Measurements from ENCODE around the gene SLC19A3.
"Not testable (repeated sequence)": the region's sequence is repeated elsewhere in the genome, so short reads cannot be mapped to it uniquely, and the experiment has no call there.

Gene SLC19A3

GRCh38 chr2:227671170-227671905, 46.5 kb downstream of the SLC19A3 start:
- H3K9ac ChIP-seq (ENCODE audit: low read depth in 1 of 2, low read length in 2 of 2), result no peak overlapping the region

DNA sequence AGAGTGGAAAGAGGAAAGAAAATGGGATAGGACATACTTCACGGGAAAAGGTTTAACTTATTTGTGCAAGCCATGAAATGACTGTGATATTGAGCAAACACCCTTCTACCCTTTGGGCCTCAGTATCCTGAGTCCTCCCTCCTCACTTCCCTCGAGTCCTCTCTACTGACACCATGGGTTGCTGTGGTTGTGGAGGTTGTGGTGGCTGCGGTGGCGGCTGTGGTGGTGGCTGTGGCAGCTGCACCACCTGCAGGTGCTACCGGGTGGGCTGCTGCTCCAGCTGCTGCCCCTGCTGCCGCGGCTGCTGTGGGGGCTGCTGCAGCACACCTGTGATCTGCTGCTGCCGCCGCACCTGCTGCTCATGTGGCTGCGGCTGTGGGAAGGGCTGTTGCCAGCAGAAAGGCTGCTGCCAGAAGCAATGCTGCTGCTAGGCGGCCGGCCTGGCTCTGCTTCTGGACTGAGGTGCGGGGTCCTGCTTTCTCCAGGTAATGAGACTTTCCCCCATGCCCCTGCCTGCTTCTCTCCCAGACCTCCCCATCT, 51.1 kb downstream of the SLC19A3 start, which contains the start of gene SCYGR5:
SCYGR5 (plus strand) TSS at position 174 of the 540 bp plus-strand sequence; CDS start at position 174, 0 bp downstream.
- H3K36me3 ChIP-seq (ENCODE audit: control insufficient read depth in 2 of 2, insufficient read depth in 2 of 2, low read length in 2 of 2); H3K27me3 ChIP-seq (ENCODE audit: control insufficient read depth in 2 of 2, insufficient read depth in 2 of 2, low read length in 2 of 2); H3K9ac ChIP-seq (ENCODE audit: low read depth in 1 of 2, low read length in 2 of 2); H3K9me3 ChIP-seq (ENCODE audit: control insufficient read depth in 2 of 2, low read length in 2 of 2); H3K4me1 ChIP-seq (ENCODE audit: control insufficient read depth in 2 of 2, insufficient read depth in 2 of 2, low read length in 2 of 2); H3K4me3 ChIP-seq (ENCODE audit: low read length in 2 of 2); H3K27ac ChIP-seq (ENCODE audit: low read depth in 2 of 2, low read length in 2 of 2): not testable (repeated sequence)

More at GRCh38 chr2:227671170-227671905, 46.5 kb downstream of the SLC19A3 start:
- H3K27me3 ChIP-seq (ENCODE audit: control insufficient read depth in 2 of 2, insufficient read depth in 2 of 2, low read length in 2 of 2), result no peaks in the 10 kb centered on the region
- H3K4me3 ChIP-seq (ENCODE audit: low read length in 2 of 2), result no peak overlapping the region
- H3K4me1 ChIP-seq (ENCODE audit: control insufficient read depth in 2 of 2, insufficient read depth in 2 of 2, low read length in 2 of 2), result no peaks in the 10 kb centered on the region
- no peak overlapping the region for H3K27ac ChIP-seq (ENCODE audit: low read depth in 2 of 2, low read length in 2 of 2)
- no peaks in the 10 kb centered on the region for H3K36me3 ChIP-seq (ENCODE audit: control insufficient read depth in 2 of 2, insufficient read depth in 2 of 2, low read length in 2 of 2)
- no peaks in the 10 kb centered on the region for H3K9me3 ChIP-seq (ENCODE audit: control insufficient read depth in 2 of 2, low read length in 2 of 2)

DNA sequence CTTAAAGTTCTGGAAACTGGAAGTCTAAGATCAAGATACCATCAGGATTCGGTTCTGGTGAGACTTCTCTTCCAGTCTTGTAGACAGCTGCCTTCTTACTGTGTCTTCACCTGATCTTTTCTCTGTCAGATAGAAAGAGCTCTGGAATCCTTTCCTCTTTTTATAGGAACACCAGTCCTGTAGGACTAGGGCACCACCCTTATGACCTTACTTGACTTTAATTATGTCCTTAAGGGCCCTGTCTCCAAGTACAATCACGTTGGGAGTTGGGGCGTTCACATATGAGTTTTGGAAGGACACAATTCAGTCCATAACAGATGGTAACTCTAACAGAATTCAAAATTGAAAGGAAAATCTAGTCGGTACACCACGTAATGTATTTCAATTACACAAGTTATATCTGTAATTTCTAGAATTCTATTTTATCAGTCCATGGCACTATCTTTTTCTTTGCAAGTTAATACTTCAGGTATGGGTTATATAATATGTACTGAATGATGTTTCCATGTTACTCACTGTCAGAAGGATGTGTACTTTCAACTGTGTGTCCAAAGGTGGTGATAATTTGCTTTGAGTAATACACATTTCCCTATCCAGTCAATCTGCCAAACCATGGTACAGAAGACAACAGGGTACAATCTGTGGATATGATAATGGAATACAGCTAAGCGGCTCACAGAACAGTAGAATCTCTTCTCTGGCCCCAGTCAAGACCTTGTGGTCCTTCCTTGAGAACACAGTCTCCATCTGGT, 52.5 kb downstream of the SLC19A3 start:
- Histone ChIP-seq H3K27ac (ENCODE audit: low read depth in 2 of 2, low read length in 2 of 2) (no peak overlapping the region), H3K4me3 (ENCODE audit: low read length in 2 of 2) (no peak overlapping the region), H3K9ac (ENCODE audit: low read depth in 1 of 2, low read length in 2 of 2) (no peak overlapping the region)

GRCh38 chr2:227661827-227662226, 56.0 kb downstream of the SLC19A3 start:
- Histone ChIP-seq H3K27me3 (ENCODE audit: control insufficient read depth in 2 of 2, insufficient read depth in 2 of 2, low read length in 2 of 2) (no peaks in the 10 kb centered on the region), H3K36me3 (ENCODE audit: control insufficient read depth in 2 of 2, insufficient read depth in 2 of 2, low read length in 2 of 2) (no peaks in the 10 kb centered on the region), H3K4me3 (ENCODE audit: low read length in 2 of 2) (no peak overlapping the region), H3K9me3 (ENCODE audit: control insufficient read depth in 2 of 2, low read length in 2 of 2) (no peaks in the 10 kb centered on the region), H3K27ac (ENCODE audit: low read depth in 2 of 2, low read length in 2 of 2) (no peak overlapping the region), H3K9ac (ENCODE audit: low read depth in 1 of 2, low read length in 2 of 2) (no peak overlapping the region), H3K4me1 (ENCODE audit: control insufficient read depth in 2 of 2, insufficient read depth in 2 of 2, low read length in 2 of 2) (peaks cover 0 to 2% of the 10 kb centered on the region in 2 donors)

More for the DNA sequence above, 52.5 kb downstream of the SLC19A3 start:
- Histone ChIP-seq H3K27me3 (ENCODE audit: control insufficient read depth in 2 of 2, insufficient read depth in 2 of 2, low read length in 2 of 2) (no peaks in the 10 kb centered on the region), H3K9me3 (ENCODE audit: control insufficient read depth in 2 of 2, low read length in 2 of 2) (no peaks in the 10 kb centered on the region), H3K36me3 (ENCODE audit: control insufficient read depth in 2 of 2, insufficient read depth in 2 of 2, low read length in 2 of 2) (no peaks in the 10 kb centered on the region), H3K4me1 (ENCODE audit: control insufficient read depth in 2 of 2, insufficient read depth in 2 of 2, low read length in 2 of 2) (peaks cover 0 to 2% of the 10 kb centered on the region in 2 donors)

- Histone ChIP-seq H3K36me3 (ENCODE audit: control insufficient read depth in 2 of 2, insufficient read depth in 2 of 2, low read length in 2 of 2) (no peaks in the 10 kb centered on the region), H3K4me3 (ENCODE audit: low read length in 2 of 2) (no peak overlapping the region), H3K4me1 (ENCODE audit: control insufficient read depth in 2 of 2, insufficient read depth in 2 of 2, low read length in 2 of 2) (peaks cover 0 to 2% of the 10 kb centered on the region in 2 donors), H3K9me3 (ENCODE audit: control insufficient read depth in 2 of 2, low read length in 2 of 2) (no peaks in the 10 kb centered on the region), H3K9ac (ENCODE audit: low read depth in 1 of 2, low read length in 2 of 2) (no peak overlapping the region), H3K27ac (ENCODE audit: low read depth in 2 of 2, low read length in 2 of 2) (no peak overlapping the region), H3K27me3 (ENCODE audit: control insufficient read depth in 2 of 2, insufficient read depth in 2 of 2, low read length in 2 of 2) (no peaks in the 10 kb centered on the region)
These were observed 56.7 kb downstream of the SLC19A3 start for GRCh38 chr2:227661025-227661649.

GRCh38 chr2:227657199-227657845, 60.5 kb downstream of the SLC19A3 start:
- no peaks in the 10 kb centered on the region for H3K36me3 ChIP-seq (ENCODE audit: control insufficient read depth in 2 of 2, insufficient read depth in 2 of 2, low read length in 2 of 2)
- no peaks in the 10 kb centered on the region for H3K4me1 ChIP-seq (ENCODE audit: control insufficient read depth in 2 of 2, insufficient read depth in 2 of 2, low read length in 2 of 2)
- no peaks in the 10 kb centered on the region for H3K9me3 ChIP-seq (ENCODE audit: control insufficient read depth in 2 of 2, low read length in 2 of 2)
- no peak overlapping the region for H3K4me3 ChIP-seq (ENCODE audit: low read length in 2 of 2)
- no peak overlapping the region for H3K9ac ChIP-seq (ENCODE audit: low read depth in 1 of 2, low read length in 2 of 2)
- H3K27ac ChIP-seq (ENCODE audit: low read depth in 2 of 2, low read length in 2 of 2), result no peak overlapping the region
- no peaks in the 10 kb centered on the region for H3K27me3 ChIP-seq (ENCODE audit: control insufficient read depth in 2 of 2, insufficient read depth in 2 of 2, low read length in 2 of 2)

DNA sequence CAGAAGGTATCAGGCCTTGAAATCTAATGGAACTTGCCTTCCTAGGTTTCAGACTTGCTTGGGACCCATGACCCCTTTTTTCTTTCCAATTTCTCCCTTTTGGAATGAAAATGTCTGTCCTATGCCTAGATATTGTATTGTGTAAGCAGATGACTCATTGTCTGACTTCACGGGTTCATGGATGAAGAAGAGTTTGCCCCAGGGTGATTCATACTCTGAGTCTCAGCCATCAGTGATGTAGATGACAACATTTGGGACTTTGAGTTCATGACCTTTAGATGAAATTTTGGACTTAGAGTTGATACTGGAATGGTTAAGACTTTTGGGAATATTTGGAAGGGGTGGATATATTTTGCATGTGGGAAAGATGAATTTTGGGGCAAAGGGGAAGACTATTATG, 62.4 kb downstream of the SLC19A3 start:
- Histone ChIP-seq H3K9me3 (ENCODE audit: control insufficient read depth in 2 of 2, low read length in 2 of 2) (no peaks in the 10 kb centered on the region), H3K27ac (ENCODE audit: low read depth in 2 of 2, low read length in 2 of 2) (no peak overlapping the region), H3K4me1 (ENCODE audit: control insufficient read depth in 2 of 2, insufficient read depth in 2 of 2, low read length in 2 of 2) (no peaks in the 10 kb centered on the region), H3K27me3 (ENCODE audit: control insufficient read depth in 2 of 2, insufficient read depth in 2 of 2, low read length in 2 of 2) (no peaks in the 10 kb centered on the region), H3K9ac (ENCODE audit: low read depth in 1 of 2, low read length in 2 of 2) (no peak overlapping the region), H3K36me3 (ENCODE audit: control insufficient read depth in 2 of 2, insufficient read depth in 2 of 2, low read length in 2 of 2) (no peaks in the 10 kb centered on the region), H3K4me3 (ENCODE audit: low read length in 2 of 2) (no peak overlapping the region)

GRCh38 chr2:227654426-227654825, 63.4 kb downstream of the SLC19A3 start:
- Histone ChIP-seq H3K36me3 (ENCODE audit: control insufficient read depth in 2 of 2, insufficient read depth in 2 of 2, low read length in 2 of 2) (no peaks in the 10 kb centered on the region), H3K27me3 (ENCODE audit: control insufficient read depth in 2 of 2, insufficient read depth in 2 of 2, low read length in 2 of 2) (no peaks in the 10 kb centered on the region), H3K27ac (ENCODE audit: low read depth in 2 of 2, low read length in 2 of 2) (no peak overlapping the region), H3K9me3 (ENCODE audit: control insufficient read depth in 2 of 2, low read length in 2 of 2) (no peaks in the 10 kb centered on the region), H3K4me3 (ENCODE audit: low read length in 2 of 2) (no peak overlapping the region), H3K4me1 (ENCODE audit: control insufficient read depth in 2 of 2, insufficient read depth in 2 of 2, low read length in 2 of 2) (no peaks in the 10 kb centered on the region), H3K9ac (ENCODE audit: low read depth in 1 of 2, low read length in 2 of 2) (no peak overlapping the region)

- H3K4me1 ChIP-seq (ENCODE audit: control insufficient read depth in 2 of 2, insufficient read depth in 2 of 2, low read length in 2 of 2), result no peaks in the 10 kb centered on the region
- no peaks in the 10 kb centered on the region for H3K9me3 ChIP-seq (ENCODE audit: control insufficient read depth in 2 of 2, low read length in 2 of 2)
- no peaks in the 10 kb centered on the region for H3K36me3 ChIP-seq (ENCODE audit: control insufficient read depth in 2 of 2, insufficient read depth in 2 of 2, low read length in 2 of 2)
- H3K9ac ChIP-seq (ENCODE audit: low read depth in 1 of 2, low read length in 2 of 2), result no peak overlapping the region
- H3K4me3 ChIP-seq (ENCODE audit: low read length in 2 of 2), result no peak overlapping the region
- H3K27ac ChIP-seq (ENCODE audit: low read depth in 2 of 2, low read length in 2 of 2), result no peak overlapping the region
- H3K27me3 ChIP-seq (ENCODE audit: control insufficient read depth in 2 of 2, insufficient read depth in 2 of 2, low read length in 2 of 2), result no peaks in the 10 kb centered on the region
These were observed 64.4 kb downstream of the SLC19A3 start for GRCh38 chr2:227653419-227653818.

Measured in mucosa of rectum (tissue), 2 donors.